Measurements from ENCODE around the gene FAM53B.
"Not testable (repeated sequence)": the region's sequence is repeated elsewhere in the genome, so short reads cannot be mapped to it uniquely, and the experiment has no call there.

FAM53B gene

GRCh38 chr10:124600051-124600880 is 143.9 kb downstream of the FAM53B start:
- DNase-seq (ENCODE audit: low read depth in 1 of 2, low spot score in 1 of 2) = no peak

- DNase-seq (ENCODE audit: low read depth in 1 of 2, low spot score in 1 of 2) = no peak
These were observed 144.6 kb downstream of the FAM53B start for GRCh38 chr10:124599588-124600050.

DNA sequence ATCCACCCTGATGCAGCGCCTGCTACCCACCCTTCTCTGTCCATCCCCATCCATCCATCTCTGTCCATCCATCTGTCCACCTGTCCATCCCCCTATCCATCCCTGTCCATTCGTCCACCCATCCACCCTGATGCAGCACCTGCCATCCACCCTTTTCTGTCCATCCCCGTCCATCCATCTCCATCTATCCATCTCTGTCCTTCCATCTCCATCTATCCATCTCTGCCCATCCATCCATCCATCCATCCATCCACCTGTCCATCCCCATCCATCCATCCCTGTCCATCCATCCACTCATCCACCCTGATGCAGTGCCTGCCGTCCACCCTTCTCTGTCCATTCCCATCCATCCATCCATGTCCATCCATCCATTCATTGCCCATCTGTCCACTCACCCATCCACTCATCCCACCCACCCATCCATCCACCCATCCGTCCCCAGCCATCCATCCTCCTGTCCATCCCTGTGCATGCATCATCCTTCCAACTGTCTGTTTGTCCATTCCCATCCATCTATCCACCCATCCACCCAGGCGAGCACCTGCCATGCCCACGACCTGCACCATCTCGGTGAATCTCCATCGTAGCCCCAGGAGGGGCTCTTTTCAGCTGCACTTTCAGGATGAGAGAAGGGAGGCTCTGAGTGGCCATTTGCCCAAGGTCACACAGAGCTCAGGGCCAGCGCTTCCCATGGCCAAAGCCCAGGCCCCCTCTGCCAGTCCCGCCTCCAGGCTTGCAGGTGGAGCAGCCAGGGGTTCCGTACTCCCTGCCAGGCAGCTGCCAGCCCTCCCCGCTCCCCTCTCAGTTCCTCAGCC is 145.2 kb downstream of the FAM53B start:
- DNase-seq (ENCODE audit: low read depth in 1 of 2, low spot score in 1 of 2) = no peak

GRCh38 chr10:124598196-124598595 is 146.0 kb downstream of the FAM53B start:
- DNase-seq (ENCODE audit: low read depth in 1 of 2, low spot score in 1 of 2) = no peak

DNA sequence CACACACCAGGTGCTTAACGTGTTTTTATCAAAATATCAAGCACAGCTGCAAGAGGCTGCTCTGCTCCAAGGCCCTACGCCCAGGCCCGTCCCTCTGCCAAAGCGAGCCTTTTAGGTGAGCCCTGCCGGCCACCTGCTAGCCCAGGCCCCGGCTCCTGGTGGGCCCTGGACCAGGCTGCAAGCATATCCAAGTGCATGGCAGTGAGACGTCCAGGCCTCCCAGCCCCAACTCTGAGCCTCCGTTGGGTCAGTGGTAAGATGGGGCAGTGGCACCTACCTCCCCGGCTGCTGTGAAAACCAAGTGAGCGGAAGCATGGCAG is 146.4 kb downstream of the FAM53B start:
- no peak for DNase-seq (ENCODE audit: low read depth in 1 of 2, low spot score in 1 of 2)

DNA sequence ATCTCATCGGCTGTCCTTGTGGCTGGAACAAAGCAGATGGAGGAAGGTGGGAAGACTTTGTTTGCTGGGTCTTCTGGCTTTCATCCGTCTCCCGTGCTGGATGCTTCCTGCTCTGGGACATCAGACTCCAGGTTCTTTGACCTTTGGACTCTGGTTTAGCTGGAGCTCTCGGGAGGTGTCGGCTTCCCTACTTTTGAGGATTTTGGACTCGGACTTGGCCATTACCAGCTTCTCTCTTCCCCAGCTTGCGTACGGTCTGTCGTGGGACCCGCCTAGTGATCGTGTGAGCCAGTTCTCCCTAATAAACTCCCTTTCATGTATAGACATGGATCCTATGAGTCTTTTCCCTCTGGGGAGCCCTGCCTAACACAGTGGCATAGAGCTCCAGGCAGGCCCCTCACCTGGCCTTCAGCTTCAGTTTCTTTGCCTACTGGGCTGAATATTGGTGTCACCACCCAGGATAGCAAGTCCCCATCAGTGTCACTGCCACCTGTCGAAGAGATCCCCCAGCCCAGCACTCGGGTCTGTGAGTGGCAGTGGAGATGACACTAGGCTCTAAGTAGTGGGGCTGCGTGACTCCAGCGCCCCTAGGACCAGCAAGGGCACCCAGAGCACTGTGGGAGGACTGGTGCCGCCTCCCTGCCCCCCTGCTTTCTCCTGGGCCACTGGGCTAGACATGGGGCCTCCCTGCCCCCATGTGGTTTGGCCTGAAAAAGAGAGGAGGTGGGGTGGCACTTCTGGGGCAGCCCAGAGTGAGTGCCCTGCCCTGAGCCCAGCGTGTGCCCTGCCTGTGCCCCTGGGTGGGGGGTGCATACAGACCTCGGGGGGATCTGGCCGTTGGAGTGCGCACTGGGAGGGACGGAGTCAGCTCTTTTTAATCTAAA is 147.0 kb downstream of the FAM53B start:
- DNase-seq (ENCODE audit: low read depth in 1 of 2, low spot score in 1 of 2) = no peak

DNA sequence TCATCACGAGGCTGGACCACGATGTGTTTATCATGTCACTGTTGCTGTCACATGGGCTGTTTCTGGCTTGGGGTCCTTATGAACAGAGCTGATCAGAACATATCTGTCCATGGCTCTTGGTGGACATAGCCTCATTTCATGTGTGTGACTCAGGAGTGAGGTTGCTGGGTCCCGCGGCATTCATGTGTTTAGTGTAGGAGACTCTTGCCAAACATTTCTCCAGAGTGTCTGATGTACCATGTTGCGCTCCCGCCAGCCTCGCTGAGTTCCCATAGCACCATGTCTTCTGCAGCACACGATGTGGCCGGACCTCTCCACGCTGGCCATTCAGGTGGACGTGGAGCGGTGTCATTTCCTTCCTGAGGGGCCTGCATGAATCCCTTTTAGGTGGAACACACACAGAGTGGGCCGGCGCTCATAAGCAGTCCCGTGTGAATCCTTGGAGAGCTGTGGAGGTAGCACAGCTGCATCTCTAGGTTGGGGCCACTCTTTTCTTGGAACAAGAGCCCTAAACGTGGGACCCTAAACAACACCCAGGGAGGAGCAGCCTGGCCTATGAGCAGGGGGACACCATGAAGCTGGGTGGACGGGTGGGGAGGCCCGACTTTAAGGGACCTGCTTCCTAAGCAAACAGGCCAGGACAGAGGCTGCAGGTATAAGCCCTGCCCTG is 147.9 kb downstream of the FAM53B start:
- DNase-seq (ENCODE audit: low read depth in 1 of 2, low spot score in 1 of 2) = no peak

DNA sequence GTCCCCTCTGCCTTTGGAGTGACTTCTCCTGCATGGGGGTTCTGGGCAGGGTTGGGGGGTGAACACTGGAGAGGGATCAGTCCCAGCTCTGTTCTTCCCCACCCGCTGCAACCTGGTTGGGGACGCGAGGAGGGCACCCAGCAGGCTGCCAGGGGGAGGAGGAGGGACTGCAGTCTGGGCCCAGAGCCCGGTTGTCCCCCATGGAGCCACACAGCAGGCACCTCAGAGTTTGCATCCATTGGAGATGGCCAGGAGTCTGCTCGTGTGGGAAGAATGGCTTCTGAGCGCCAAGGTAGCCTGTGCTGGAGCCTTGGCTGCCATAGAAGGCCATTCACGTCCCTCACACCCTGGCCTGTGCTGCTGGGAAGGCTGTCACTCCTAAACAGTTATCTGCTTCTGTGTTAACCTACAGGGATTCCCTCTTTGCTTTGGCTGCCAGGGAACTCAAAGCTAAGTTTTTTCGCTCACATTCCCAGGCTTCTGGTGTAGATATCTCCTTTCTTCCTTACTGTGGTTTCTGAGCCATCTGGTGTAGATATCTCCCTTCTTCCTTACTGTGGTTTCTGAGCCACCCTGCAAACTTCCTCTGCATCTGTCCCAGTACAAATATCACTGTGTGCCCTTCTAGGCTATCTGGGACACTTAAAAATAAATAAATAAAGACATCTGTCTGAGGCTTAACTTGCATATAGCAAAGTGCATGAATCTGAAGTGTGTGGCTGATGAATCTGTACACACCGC is 148.9 kb downstream of the FAM53B start:
- DNase-seq (ENCODE audit: low read depth in 1 of 2, low spot score in 1 of 2) = no peak

DNA sequence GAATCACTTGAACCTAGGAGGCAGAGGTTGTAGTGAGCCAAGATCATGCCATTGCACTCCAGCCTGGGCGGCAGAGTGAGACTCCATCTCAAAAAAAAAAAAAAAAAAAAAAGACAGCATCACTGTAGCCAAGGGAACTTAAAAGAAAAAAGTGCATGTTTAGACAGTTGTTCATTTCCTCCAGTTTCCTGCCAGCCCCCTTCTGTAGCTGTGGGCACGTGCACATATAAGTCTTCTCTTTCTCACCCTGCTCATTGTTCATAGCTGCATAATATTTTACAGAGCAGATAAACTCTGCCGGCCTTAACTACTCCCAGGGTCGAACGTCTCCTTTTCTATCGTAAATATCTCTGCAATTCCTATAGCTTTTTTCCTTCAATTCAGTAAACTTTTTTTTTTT is 149.9 kb downstream of the FAM53B start:
- DNase-seq (ENCODE audit: low read depth in 1 of 2, low spot score in 1 of 2) = no peak

DNA sequence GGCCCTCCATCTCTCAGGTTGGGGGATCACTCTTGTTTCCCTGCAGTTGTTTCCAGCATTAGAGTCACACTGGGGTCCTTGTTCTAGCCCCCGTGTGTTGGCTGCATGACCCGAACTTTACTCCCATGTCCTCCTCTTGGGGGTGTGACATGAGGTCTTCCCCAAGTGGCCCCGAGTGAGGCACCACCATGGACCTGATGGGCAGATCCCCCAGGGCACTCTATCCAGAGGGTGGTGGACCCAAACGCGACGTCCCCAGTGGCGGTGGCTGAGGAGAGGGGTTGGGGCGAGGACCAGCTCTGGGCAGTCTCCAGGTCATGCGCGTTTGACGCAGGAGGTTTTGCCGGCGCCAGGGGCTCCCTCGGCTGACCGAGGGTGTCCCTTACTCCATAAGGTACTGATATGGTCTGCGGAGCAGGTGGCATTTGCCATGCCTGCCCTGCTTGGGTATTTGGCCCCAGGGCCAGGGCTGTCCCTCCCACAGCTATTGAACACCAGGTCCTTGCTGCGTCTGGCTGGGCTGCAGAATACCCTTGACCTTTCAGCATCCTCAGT is 150.7 kb downstream of the FAM53B start:
- no peak for DNase-seq (ENCODE audit: low read depth in 1 of 2, low spot score in 1 of 2)

DNA sequence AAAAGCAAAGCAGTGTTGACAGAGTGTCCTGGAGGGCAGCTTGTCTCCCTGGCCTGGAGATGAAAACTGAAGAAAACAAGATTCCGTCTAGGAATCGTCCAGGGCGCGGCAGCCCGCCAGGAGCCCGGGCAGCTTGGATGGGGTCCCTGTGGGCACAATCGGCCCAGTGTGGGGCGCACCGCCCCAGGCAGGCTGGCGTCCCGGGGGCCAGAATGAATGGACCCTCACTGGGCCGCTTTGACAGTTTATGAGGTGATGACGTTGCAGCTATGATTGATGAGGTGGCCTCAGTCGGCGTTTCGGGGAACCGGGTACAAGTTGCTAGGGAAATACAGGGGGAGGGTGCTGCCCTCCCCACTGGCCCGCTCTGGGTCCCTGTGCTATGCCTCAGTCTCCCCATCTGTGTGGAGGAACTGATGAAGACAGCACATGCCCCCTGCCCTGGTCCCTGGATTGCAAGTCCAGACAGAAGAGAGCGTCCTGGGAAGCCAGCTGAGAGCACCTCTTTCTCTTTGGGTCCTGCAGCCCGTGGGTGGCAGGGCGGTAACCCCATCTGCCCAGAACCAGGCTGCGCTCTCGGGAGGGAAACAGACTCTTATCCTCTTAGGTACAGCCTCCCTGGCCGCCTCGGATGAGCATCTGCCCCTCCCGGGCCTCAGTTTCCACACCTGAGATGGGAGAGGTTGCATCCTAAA is 151.3 kb downstream of the FAM53B start:
- DNase-seq (ENCODE audit: low read depth in 1 of 2, low spot score in 1 of 2) = no peak

- DNase-seq (ENCODE audit: low read depth in 1 of 2, low spot score in 1 of 2) = no peak
These were observed 152.1 kb downstream of the FAM53B start for GRCh38 chr10:124592101-124592500.

DNA sequence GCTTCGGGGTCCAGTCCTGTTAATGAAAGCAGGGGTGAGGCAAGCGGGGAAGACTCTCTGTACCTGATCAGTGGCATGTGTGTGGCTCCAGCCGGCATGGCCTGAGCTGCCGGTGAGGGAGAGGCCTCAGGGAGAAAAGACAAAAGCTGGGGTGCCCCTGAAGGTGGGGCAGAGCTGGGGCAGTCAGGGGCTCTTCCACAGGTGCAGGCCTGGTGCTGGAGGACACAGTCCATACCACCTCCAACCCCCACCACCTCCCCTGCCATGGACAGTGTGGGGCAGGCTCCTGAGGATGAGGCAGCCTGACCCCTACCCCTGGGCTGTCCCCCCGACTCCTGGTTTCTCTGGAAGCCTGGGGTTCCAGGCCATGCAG is 153.1 kb downstream of the FAM53B start:
- no peak for DNase-seq (ENCODE audit: low read depth in 1 of 2, low spot score in 1 of 2)

DNA sequence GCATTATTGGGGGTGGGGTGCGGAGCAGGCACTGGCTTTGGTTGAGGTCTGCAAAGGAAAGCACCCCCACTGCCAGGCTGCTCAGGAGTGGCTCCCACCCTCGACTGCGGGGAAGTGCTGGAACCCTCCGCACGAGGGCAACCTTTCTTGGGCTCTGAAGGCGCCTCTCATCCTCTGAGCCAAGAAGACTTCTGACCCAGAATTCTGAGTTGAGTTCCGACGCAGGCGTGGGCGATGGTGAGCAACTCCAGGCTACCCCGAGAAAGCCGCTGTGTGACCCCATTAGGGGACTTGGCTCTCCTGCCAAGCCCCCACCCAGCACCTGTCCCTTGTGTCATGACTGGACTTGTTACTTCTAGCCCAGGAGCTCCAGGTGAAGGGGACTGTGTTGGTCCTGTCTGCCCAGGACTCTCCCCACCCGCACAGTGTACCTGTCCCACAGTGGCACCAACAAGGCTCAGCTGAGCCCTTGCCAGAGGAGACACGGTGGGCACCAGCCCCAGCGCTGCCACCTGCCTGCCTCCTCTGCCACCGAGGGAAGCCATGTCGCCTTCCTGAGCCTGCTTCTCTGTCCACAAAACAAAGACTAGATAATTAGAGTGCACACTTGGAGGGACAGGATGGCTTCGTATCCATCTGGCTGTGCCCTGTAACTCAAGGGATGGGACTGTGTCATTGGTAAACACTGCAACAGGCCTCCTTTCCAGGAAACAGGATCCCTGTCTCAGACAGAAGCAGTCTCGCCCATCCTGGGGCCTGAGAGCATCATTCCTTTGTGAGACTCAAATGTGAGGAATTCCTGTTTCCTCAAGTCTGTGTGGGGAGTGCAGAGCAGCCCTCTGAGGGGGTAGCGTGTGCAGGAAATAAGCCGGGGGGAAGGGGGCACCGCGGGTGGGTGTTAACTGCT is 153.7 kb downstream of the FAM53B start:
- DNase-seq (ENCODE audit: low read depth in 1 of 2, low spot score in 1 of 2) = no peak

DNA sequence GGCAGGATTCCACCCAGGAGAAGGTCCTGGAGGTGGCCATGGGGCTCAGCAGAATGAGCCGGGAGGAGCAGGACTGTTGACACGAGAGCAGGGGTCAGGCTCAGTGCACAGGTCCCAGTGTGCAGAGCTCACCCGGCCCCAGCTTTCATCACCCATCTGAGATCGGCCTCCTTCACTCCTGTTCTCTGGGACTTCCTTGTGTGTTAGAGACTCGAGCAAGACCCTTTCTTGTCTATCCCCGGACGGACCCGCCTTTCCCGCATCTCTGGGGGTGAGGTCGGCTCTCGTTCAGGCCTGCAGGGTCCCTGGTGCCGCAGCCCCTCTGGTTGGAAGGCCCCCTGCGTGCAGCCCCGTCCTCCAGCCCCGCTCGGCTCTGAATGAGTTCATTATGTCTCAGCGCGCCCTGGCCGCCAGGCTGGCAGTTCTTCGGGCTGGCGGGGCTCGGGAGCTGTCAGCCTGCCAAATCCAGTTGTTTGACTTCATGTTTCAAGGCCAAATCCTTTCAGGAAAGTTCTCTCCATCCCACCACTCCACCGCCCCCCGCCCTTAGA is 154.6 kb downstream of the FAM53B start:
- no peak for DNase-seq (ENCODE audit: low read depth in 1 of 2, low spot score in 1 of 2)

GRCh38 chr10:124588736-124589490 is 155.3 kb downstream of the FAM53B start:
- no peak for DNase-seq (ENCODE audit: low read depth in 1 of 2, low spot score in 1 of 2)

- not testable (repeated sequence) for DNase-seq (ENCODE audit: low read depth in 1 of 2, low spot score in 1 of 2)
These were observed 155.8 kb downstream of the FAM53B start for GRCh38 chr10:124588341-124588735.

Measured in stimulated activated CD4-positive, alpha-beta T cell treated with anti-CD3 and anti-CD28 coated beads, Interleukin-15, amount 100 ng/mL, for 1 hour (primary cell).